Adrenal gland (tissue), 12 donors: ENCODE data around the gene ALDOC. TPM values are rescaled to one million over a fixed set of nuclear protein-coding genes. Genes with fewer than 3 reads are reported as not detected.

Experiments used
- DNase-seq, 7 donors: peaks; one replicate each; pipeline ENCODE4 v3.0.0-alpha.2; 2019 to 2020
- H3K27ac ChIP-seq, 5 donors: fragments of 200-600 bp; sonication (generic) in 4 of 5; 1 replicate in 3 of 5; 2 replicates in 2 of 5; pipeline versions ENCODE4 v1.5.1 to v1.8.0; 2016 to 2020; ENCODE audit warnings: mild to moderate bottlenecking in 1 of 5
- H3K27me3 ChIP-seq: fragments of 200-600 bp; 2 replicates; pipeline ENCODE4 v1.8.0; 2021
- H3K36me3 ChIP-seq, 2 donors: fragments of 200-600 bp; replicated peaks in 1 of 2; 1 replicate in 1 of 2; 2 replicates in 1 of 2; pipeline versions ENCODE4 v1.5.1 to v1.8.0; 2018 to 2022
- H3K4me1 ChIP-seq, 2 donors: fragments of 200-600 bp; replicated peaks in 1 of 2; 1 replicate in 1 of 2; 2 replicates in 1 of 2; pipeline versions ENCODE4 v1.5.1 to v1.8.0; 2018 to 2021
- H3K4me3 ChIP-seq, 4 donors: fragments of 200-600 bp; sonication (generic) in 3 of 4; one replicate each; pipeline ENCODE4 v1.5.1; 2016 to 2018
- H3K9me3 ChIP-seq, 3 donors: fragments of 200-600 bp; sonication (generic) in 1 of 3; replicated peaks in 1 of 3; 1 replicate in 2 of 3; 2 replicates in 1 of 3; pipeline versions ENCODE4 v1.5.1 to v1.8.0; 2016 to 2021
- CTCF ChIP-seq, 6 experiments: fragments of 450-650 bp in 4 of 6; fragments of 200-600 bp in 2 of 6; sonication (generic) in 1 of 6; IDR thresholded peaks; 1 replicate in 5 of 6; 2 replicates in 1 of 6; pipeline versions ENCODE4 v1.5.1 to v1.8.0; 2016 to 2021; ENCODE audit warnings: antibody characterized with exemption in 6 of 6, mild to moderate bottlenecking in 2 of 6, moderate library complexity in 1 of 6
- POLR2A ChIP-seq, 2 donors: fragments of 450-650 bp; IDR thresholded peaks; one replicate each; pipeline ENCODE4 v1.6.1; 2017; ENCODE audit warnings: antibody characterized with exemption in 2 of 2, mild to moderate bottlenecking in 2 of 2, moderate library complexity in 1 of 2
- WGBS, 4 donors: extraction: QIAGEN DNeasy Blood & Tissue Kit in 2 of 4; methylation state at CpG; one replicate each; pipeline versions ENCODE4 v1.1.5 to v1.1.7; 2013 to 2017; 5-methylcytosine and 5-hydroxymethylcytosine counted together
- intact Hi-C, 2 donors: fragments of 100-400 bp; cut with DNase I; formaldehyde crosslinking; loops; one replicate each; pipeline versions ENCODE4 v1.14.1 to v1.15.0; 2022 to 2023
- polyA plus RNA-seq, 3 donors: library from polyadenylated mRNA; stranded (reverse); fragments of 200-250 nt in 2 of 3; fragments of 350-450 nt in 1 of 3; fragmentation: Illumina TruSeq in 1 of 3; extraction: RNeasy Lipid Tissue Mini Kit (QIAGEN cat#74804) in 1 of 3; gene quantifications; one replicate each; pipeline ENCODE4 v1.2.3, GENCODE V29; 2013 to 2014
- total RNA-seq, 9 donors: library from RNA; depleted of rRNA in 4 of 9; stranded (reverse); fragments of >200 nt in 4 of 9; fragments of 120-200 nt in 1 of 9; fragmentation: NEBNext Ultra II Directional in 1 of 9; extraction: Animal tissue kit (Norgen Biotek cat#: 25700) in 1 of 9; gene quantifications; one replicate each; pipeline versions ENCODE4 v1.1.0 to v1.2.4, GENCODE V29; 2013 to 2023
- donor health status: healthy with polysubstance abuse.
- donor health status: Bipolar disorder and iron deficiency.
- donor health status: DM: yes; HTN: yes; CAD: no.
- donor health status: DM: no; HTN: no; CAD: no.
- donor health status: DM: no; HTN: no; CAD: no.
- donor health status: DM: yes; HTN: yes; CAD: no.

Gene ALDOC
- total and polyA plus RNA-seq, 12 donors = 6.3 to 65.5 (median 31.7) TPM

DNA sequence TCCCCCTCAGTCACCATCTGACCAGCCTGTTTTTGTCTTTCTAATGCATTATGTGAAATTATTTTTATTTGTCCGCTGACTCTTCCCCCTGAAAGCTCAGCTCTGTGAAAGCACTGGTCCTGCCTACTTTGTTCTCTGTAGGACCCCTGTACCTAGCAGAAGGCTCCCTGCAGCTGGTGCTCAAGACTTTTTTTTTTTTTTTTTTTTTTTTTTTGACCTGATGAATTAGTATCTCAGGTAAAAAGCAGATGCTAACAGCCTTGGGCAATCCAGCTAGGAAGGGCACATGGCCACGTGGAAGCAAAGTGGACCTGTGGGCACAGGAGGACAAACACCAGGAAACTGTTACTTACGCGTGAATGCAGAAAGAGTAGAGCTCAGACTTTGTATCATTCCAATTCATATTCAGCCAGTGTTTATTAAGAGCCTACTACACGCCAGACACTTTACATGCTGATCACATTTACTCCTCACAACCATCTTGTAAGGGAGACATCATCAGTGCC lies 23.6 kb downstream of the ALDOC start:
- TF ChIP-seq CTCF (IDR thresholded peaks at IDR 0.05) (no peak), POLR2A (IDR thresholded peaks at IDR 0.05) (no peak)
- 89 to 91% (median 90%) methylated on average over 5 of the region's 5 CpGs for WGBS, 4 donors
- Histone ChIP-seq H3K27me3 (no peaks in the 10 kb centered on the region), H3K9me3 (no peaks in the 10 kb centered on the region), H3K36me3 (peaks cover 0 to 44% of the 10 kb centered on the region in 2 donors), H3K4me1 (peaks cover 7 to 22% of the 10 kb centered on the region in 2 donors), H3K4me3 (no peak overlapping the region), H3K27ac (peak overlapping the region in 1 of 5 donors; percentile 72)
- intact Hi-C loops = no loop called here
- no peak for DNase-seq

DNA sequence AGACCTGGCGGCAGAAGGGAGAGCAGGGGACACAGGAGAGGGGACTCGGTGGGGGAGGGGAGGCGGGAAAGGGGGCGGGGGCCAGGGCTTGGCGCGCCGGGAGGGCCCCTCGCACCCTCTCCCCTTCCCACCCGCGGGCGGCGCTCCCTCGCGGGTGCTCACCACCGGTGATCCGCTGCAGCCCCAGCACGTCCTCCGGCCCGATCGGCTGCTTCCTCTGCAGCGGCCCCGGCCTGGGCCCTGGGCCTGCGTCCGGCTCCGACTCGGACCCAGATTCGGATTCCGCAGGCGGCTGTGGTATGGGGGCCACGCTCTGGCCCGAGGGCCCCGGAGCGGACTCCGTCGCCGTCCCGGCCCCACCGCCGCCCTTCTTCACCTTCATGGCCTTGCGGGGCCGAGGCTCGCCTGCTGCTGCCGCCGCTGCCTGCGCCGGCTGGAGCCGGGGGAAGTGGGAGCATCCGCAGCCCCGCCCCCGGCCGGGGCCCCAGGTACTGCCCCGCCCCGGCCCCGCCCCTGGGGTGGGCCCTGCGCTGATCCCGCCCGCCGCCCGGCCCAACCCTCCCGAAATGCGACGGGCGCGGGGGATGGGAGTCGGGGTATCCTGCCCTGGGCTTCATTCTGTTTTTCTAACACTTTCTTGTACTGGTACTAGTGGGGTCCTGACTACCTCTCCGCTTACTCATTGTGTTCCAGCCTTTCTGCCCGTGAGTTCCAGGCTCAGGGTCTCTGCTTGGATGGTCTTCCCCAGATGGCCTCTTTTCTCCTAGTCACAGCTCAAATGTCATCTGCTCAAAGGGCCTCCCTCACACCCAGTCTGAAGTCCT lies 24.3 kb downstream of the ALDOC start, which contains the start of gene UNC119:
Gene UNC119 (minus strand): TSS at position 449 of the 824 bp plus-strand sequence. CDS start 67 bp downstream, at position 382.
- peak within 1 kb of the TSS in 3 of 5 donors; percentile 62 to 72 (median 69) for H3K27ac ChIP-seq
- no peaks in the 10 kb centered on the region for H3K27me3 ChIP-seq
- no peaks in the 10 kb centered on the region for H3K9me3 ChIP-seq
- WGBS, 4 donors = 2% methylated on average over 17 to 67 of the region's 67 CpGs
- peaks cover 0 to 40% of the 10 kb centered on the region in 2 donors for H3K36me3 ChIP-seq
- TF ChIP-seq POLR2A (IDR thresholded peaks at IDR 0.05) (peak; percentile 55 to 64), CTCF (IDR thresholded peaks at IDR 0.05) (no peak)
- intact Hi-C loops = no loop called here
- peak; percentile 67 to 83 (median 80) for DNase-seq
- H3K4me3 ChIP-seq = peak within 1 kb of the TSS in 3 of 4 donors; percentile 65 to 93 (median 79)
- H3K4me1 ChIP-seq = peaks cover 7 to 22% of the 10 kb centered on the region in 2 donors

GRCh38 chr17:28551421-28552175 lies 25.1 kb downstream of the ALDOC start:
- Histone ChIP-seq H3K27ac (peak overlapping the region in 2 of 5 donors; percentile 69 to 72), H3K4me3 (peak overlapping the region in 2 of 4 donors; percentile 79 to 93), H3K27me3 (no peaks in the 10 kb centered on the region), H3K36me3 (peaks cover 0 to 39% of the 10 kb centered on the region in 2 donors), H3K4me1 (peaks cover 7 to 22% of the 10 kb centered on the region in 2 donors), H3K9me3 (no peaks in the 10 kb centered on the region)
- TF ChIP-seq CTCF (IDR thresholded peaks at IDR 0.05) = no peak
- TF ChIP-seq POLR2A (IDR thresholded peaks at IDR 0.05) = no peak
- WGBS, 4 donors = 13 to 19% (median 16%) methylated on average over 8 to 10 of the region's 10 CpGs
- intact Hi-C loops = no loop called here
- DNase-seq = no peak

- WGBS, 4 donors = 85 to 100% (median 94%) methylated on average over 1 of the region's 1 CpG
- Histone ChIP-seq H3K4me1 (peaks cover 7 to 22% of the 10 kb centered on the region in 2 donors), H3K27me3 (no peaks in the 10 kb centered on the region), H3K9me3 (no peaks in the 10 kb centered on the region), H3K36me3 (peaks cover 0 to 35% of the 10 kb centered on the region in 2 donors), H3K27ac (no peak overlapping the region), H3K4me3 (no peak overlapping the region)
- DNase-seq = no peak
- TF ChIP-seq CTCF (IDR thresholded peaks at IDR 0.05) = no peak
- no peak for TF ChIP-seq POLR2A (IDR thresholded peaks at IDR 0.05)
- intact Hi-C loops = no loop called here
Measured at GRCh38 chr17:28550858-28551257, 25.8 kb downstream of the ALDOC start.
